Astrocyte (in vitro differentiated cells and primary cell): Measurements from ENCODE around the gene MAP3K4. TPM values are rescaled to one million over a fixed set of nuclear protein-coding genes. Genes with fewer than 3 reads are reported as not detected.

Experiments
- DNase-seq: peaks from one replicate; pipeline ENCODE4 v3.0.0-alpha.2; 2010; ENCODE audit warnings: low read depth
- FAIRE-seq: peaks from 2 replicates; lab custom pipeline; 2011; peaks lifted over from hg19 to GRCh38; lab: Jason Lieb, UNC
- H2AFZ ChIP-seq: 2 replicates; pipeline ENCODE4 v1.6.0; 2012; ENCODE audit warnings: low read depth, low read length, inconsistent platforms
- H3K27ac ChIP-seq: 2 replicates; pipeline ENCODE4 v1.5.1; 2011; ENCODE audit warnings: low read depth, low read length, inconsistent platforms
- H3K27me3 ChIP-seq: 2 replicates; pipeline ENCODE4 v1.6.0; 2011; ENCODE audit warnings: low read length, inconsistent platforms; ENCODE audit not compliant: insufficient read depth
- H3K36me3 ChIP-seq: 2 replicates; pipeline ENCODE4 v1.5.1; 2011; ENCODE audit warnings: low read length, inconsistent platforms; ENCODE audit not compliant: insufficient read depth
- H3K4me1 ChIP-seq: 2 replicates; pipeline ENCODE4 v1.5.1; 2011; ENCODE audit warnings: low read length, inconsistent platforms; ENCODE audit not compliant: insufficient read depth
- H3K4me2 ChIP-seq: 2 replicates; pipeline ENCODE4 v1.6.0; 2012; ENCODE audit warnings: low read length, inconsistent platforms
- H3K4me3 ChIP-seq: 2 replicates; pipeline ENCODE4 v1.5.1; 2011; ENCODE audit warnings: low read depth, mild to moderate bottlenecking, low read length, inconsistent platforms; ENCODE audit not compliant: insufficient read depth
- H3K79me2 ChIP-seq: 2 replicates; pipeline ENCODE4 v1.6.0; 2012; ENCODE audit warnings: mild to moderate bottlenecking, low read length, inconsistent platforms; ENCODE audit not compliant: insufficient read depth
- H3K9ac ChIP-seq: 2 replicates; pipeline ENCODE4 v1.6.0; 2012; ENCODE audit warnings: mild to moderate bottlenecking, low read length, inconsistent platforms
- H3K9me3 ChIP-seq: 2 replicates; pipeline ENCODE4 v1.5.1; 2012; ENCODE audit warnings: low read depth, mild to moderate bottlenecking, low read length, inconsistent platforms; ENCODE audit not compliant: insufficient read depth
- H4K20me1 ChIP-seq: 2 replicates; pipeline ENCODE4 v1.6.0; 2012; ENCODE audit warnings: low read length, inconsistent platforms; ENCODE audit not compliant: insufficient read depth
- H3K27ac Mint-ChIP-seq: one replicate; pipeline ENCODE4 v1.8.0; 2021; ENCODE audit warnings: mild to moderate bottlenecking, mixed read lengths; ENCODE audit not compliant: unreplicated experiment
- H3K27me3 Mint-ChIP-seq: one replicate; pipeline ENCODE4 v1.8.0; 2021; ENCODE audit warnings: low read depth, mixed read lengths; ENCODE audit not compliant: unreplicated experiment
- H3K36me3 Mint-ChIP-seq: one replicate; pipeline ENCODE4 v1.8.0; 2021; ENCODE audit warnings: low read depth, mixed read lengths; ENCODE audit not compliant: unreplicated experiment
- H3K4me1 Mint-ChIP-seq: one replicate; pipeline ENCODE4 v1.8.0; 2021; ENCODE audit warnings: low read depth, mixed read lengths; ENCODE audit not compliant: unreplicated experiment
- H3K4me3 Mint-ChIP-seq: one replicate; pipeline ENCODE4 v1.8.0; 2021; ENCODE audit warnings: mild to moderate bottlenecking, moderate library complexity, mixed read lengths; ENCODE audit not compliant: unreplicated experiment
- H3K9me3 Mint-ChIP-seq: one replicate; pipeline ENCODE4 v1.8.0; 2021; ENCODE audit warnings: mild to moderate bottlenecking, mixed read lengths; ENCODE audit not compliant: unreplicated experiment
- CTCF ChIP-seq: IDR thresholded peaks from 2 replicates; pipeline ENCODE4 v1.5.1; 2011; ENCODE audit warnings: low read depth, mild to moderate bottlenecking, inconsistent platforms, low read length, moderate library complexity; ENCODE audit not compliant: insufficient read depth
- EZH2 ChIP-seq: IDR thresholded peaks from 2 replicates; pipeline ENCODE4 v1.6.1; 2012; ENCODE audit warnings: mild to moderate bottlenecking, low read length, inconsistent platforms; ENCODE audit not compliant: insufficient read depth
- total RNA-seq: library from RNA; stranded (reverse); gene quantifications from 2 replicates; pipeline ENCODE4 v1.2.1, GENCODE V29; 2021

The MAP3K4 gene
- total RNA-seq, 1 donor from 2014 or later, result 22.1 TPM

GRCh38 chr6:161035182-161035980 is 43.8 kb downstream of the MAP3K4 start:
- no peaks in the 10 kb centered on the region for H3K36me3 Mint-ChIP-seq
- no peaks in the 10 kb centered on the region for H3K9me3 Mint-ChIP-seq
- H3K27me3 Mint-ChIP-seq, result no peaks in the 10 kb centered on the region
- DNase-seq (no peak), FAIRE-seq (no peak)
- no peak overlapping the region for H3K27ac Mint-ChIP-seq
- H3K4me2 ChIP-seq, result no peak overlapping the region
- H4K20me1 ChIP-seq, result no peaks in the 10 kb centered on the region
- H3K79me2 ChIP-seq, result peaks cover 45% of the 10 kb centered on the region
- no peaks in the 10 kb centered on the region for H3K9me3 ChIP-seq
- H3K4me1 ChIP-seq, result peaks cover 44% of the 10 kb centered on the region
- TF ChIP-seq CTCF (no peak), EZH2 (no peak)
- H3K9ac ChIP-seq, result no peak overlapping the region
- H3K4me3 ChIP-seq, result no peak overlapping the region
- H3K36me3 ChIP-seq, result no peaks in the 10 kb centered on the region
- H3K27me3 ChIP-seq, result no peaks in the 10 kb centered on the region
- peaks cover 41% of the 10 kb centered on the region for H3K4me1 Mint-ChIP-seq
- no peak overlapping the region for H3K4me3 Mint-ChIP-seq
- no peak overlapping the region for H2AFZ ChIP-seq
- no peak overlapping the region for H3K27ac ChIP-seq

GRCh38 chr6:161035981-161036263 is 44.4 kb downstream of the MAP3K4 start:
- no peak overlapping the region for H3K27ac Mint-ChIP-seq
- H4K20me1 ChIP-seq, result no peaks in the 10 kb centered on the region
- no peak overlapping the region for H2AFZ ChIP-seq
- no peak for FAIRE-seq
- no peaks in the 10 kb centered on the region for H3K9me3 Mint-ChIP-seq
- H3K36me3 ChIP-seq, result no peaks in the 10 kb centered on the region
- no peak for DNase-seq
- no peaks in the 10 kb centered on the region for H3K9me3 ChIP-seq
- no peaks in the 10 kb centered on the region for H3K27me3 ChIP-seq
- peaks cover 36% of the 10 kb centered on the region for H3K4me1 Mint-ChIP-seq
- no peak overlapping the region for H3K4me3 Mint-ChIP-seq
- H3K4me3 ChIP-seq, result no peak overlapping the region
- no peaks in the 10 kb centered on the region for H3K27me3 Mint-ChIP-seq
- peaks cover 45% of the 10 kb centered on the region for H3K79me2 ChIP-seq
- H3K4me2 ChIP-seq, result no peak overlapping the region
- H3K36me3 Mint-ChIP-seq, result no peaks in the 10 kb centered on the region
- no peak overlapping the region for H3K27ac ChIP-seq
- TF ChIP-seq CTCF, result no peak
- no peak for TF ChIP-seq EZH2
- no peak overlapping the region for H3K9ac ChIP-seq
- peaks cover 41% of the 10 kb centered on the region for H3K4me1 ChIP-seq

DNA sequence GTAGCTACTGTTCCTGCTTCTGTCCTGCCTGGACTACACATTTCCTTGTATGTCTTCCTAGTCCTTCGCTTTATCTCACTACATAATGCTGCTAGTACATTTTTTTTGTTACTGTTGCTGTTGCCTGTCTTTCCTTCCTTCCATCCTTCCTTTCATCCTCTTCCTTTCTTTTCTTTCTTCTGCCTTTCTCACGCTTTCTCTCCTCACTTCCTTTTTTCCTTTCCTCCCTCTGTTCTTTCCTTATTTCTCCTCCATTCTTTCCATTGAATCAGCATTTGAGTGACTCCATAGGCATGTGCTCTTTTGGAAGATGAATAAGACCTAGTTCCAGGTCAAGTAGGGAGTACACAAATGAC is 46.3 kb downstream of the MAP3K4 start:
- Histone ChIP-seq H4K20me1 (no peaks in the 10 kb centered on the region), H3K4me1 (peaks cover 25% of the 10 kb centered on the region), H3K4me3 (no peak overlapping the region), H3K36me3 (no peaks in the 10 kb centered on the region), H3K4me2 (peak overlapping the region; percentile 55), H3K27ac (peak overlapping the region; percentile 98), H3K9ac (peak overlapping the region; percentile 74), H3K27me3 (no peaks in the 10 kb centered on the region), H3K79me2 (peaks cover 34% of the 10 kb centered on the region), H2AFZ (no peak overlapping the region), H3K9me3 (no peaks in the 10 kb centered on the region)
- Mint-ChIP-seq H3K9me3 (no peaks in the 10 kb centered on the region), H3K4me3 (no peak overlapping the region), H3K27me3 (no peaks in the 10 kb centered on the region), H3K4me1 (peaks cover 25% of the 10 kb centered on the region), H3K36me3 (peaks cover 2% of the 10 kb centered on the region), H3K27ac (peak overlapping the region; percentile 94)
- DNase-seq (no peak), FAIRE-seq (no peak)
- no peak for TF ChIP-seq CTCF
- TF ChIP-seq EZH2, result no peak
